H1 (cell line): ENCODE measurements around the gene SHC3. TPM values are rescaled to one million over a fixed set of nuclear protein-coding genes. Genes with fewer than 3 reads are reported as not detected.

ENCODE experiments used
- ASH2L ChIP-seq: fragments of 200-600, 300-600 bp; sonication (generic); IDR thresholded peaks from one replicate; pipeline ENCODE4 v1.7.1; 2017; ENCODE audit warnings: low read length
- CHD7 ChIP-seq: fragments of 300-600 bp; sonication (generic); IDR thresholded peaks from 2 replicates; pipeline ENCODE4 v1.7.1; 2012; ENCODE audit warnings: low read length, moderate library complexity, mild to moderate bottlenecking, inconsistent platforms; ENCODE audit not compliant: insufficient replicate concordance
- CTBP2 ChIP-seq: IDR thresholded peaks from 2 replicates; pipeline ENCODE4 v1.7.0; 2011; ENCODE audit warnings: borderline replicate concordance, mild to moderate bottlenecking, moderate library complexity, mixed read lengths, low read length; ENCODE audit not compliant: insufficient read depth, insufficient read length
- E2F6 ChIP-seq: IDR thresholded peaks from 2 replicates; pipeline ENCODE4 v1.6.1; 2012; ENCODE audit warnings: inconsistent platforms
- SIX5 ChIP-seq: IDR thresholded peaks from 2 replicates; pipeline ENCODE4 v1.6.1; 2011; ENCODE audit warnings: mild to moderate bottlenecking, low read depth, low read length
- SRF ChIP-seq: IDR thresholded peaks from 2 replicates; pipeline ENCODE4 v1.6.1; 2011; ENCODE audit warnings: mild to moderate bottlenecking, low read depth, low read length, moderate library complexity
- TAF7 ChIP-seq: optimal IDR thresholded peaks from 2 replicates; pipeline ENCODE3; 2011; ENCODE audit warnings: low read depth, mild to moderate bottlenecking, inconsistent platforms, low read length, moderate library complexity, borderline replicate concordance
- TBP ChIP-seq: IDR thresholded peaks from 2 replicates; pipeline ENCODE4 v1.6.1; 2011; ENCODE audit warnings: low read depth, low read length, improper control_type of control experiment
- polyA plus RNA-seq, 7 experiments: library from polyadenylated mRNA; depleted of rRNA in 3 of 7; stranded (reverse) in 5 of 7; unstranded in 2 of 7; fragments of >200 nt in 5 of 7; fragments of 200-250 nt in 2 of 7; gene quantifications; 1 replicate in 5 of 7; 2 replicates in 1 of 7; 4 replicates in 1 of 7; pipeline versions ENCODE4 v1.2.1 to v1.2.3, GENCODE V29; 2011 to 2013; ENCODE audit warnings: missing spikeins in 2 of 7, mixed read lengths in 2 of 7
- total RNA-seq: library from RNA; stranded (reverse); fragmentation: NEBNext Ultra II Directional; extraction: Animal tissue kit (Norgen Biotek cat#: 25700); gene quantifications from 2 replicates; pipeline ENCODE4 v1.2.1, GENCODE V29; 2021

SHC3 gene
- total and polyA plus RNA-seq, 2 of the 8 experiments (the other 6 are each of a cell fraction or from before 2014, with no cell fraction given), result 1.4 to 7.1 TPM

GRCh38 chr9:88995627-88996026 lies 183.0 kb downstream of the SHC3 start (continued):
- TF ChIP-seq CHD7 (no peak), ASH2L (no peak), E2F6 (no peak), CTBP2 (no peak), SRF (no peak), TAF7 (no peak), TBP (no peak), SIX5 (no peak)
